Stimulated activated CD4-positive, alpha-beta T cell treated with anti-CD3 and anti-CD28 coated beads, Interleukin-2, amount 100 ng/mL, for 24 hours (primary cell): ENCODE results near the gene DDA1.
"Not testable (repeated sequence)": the region's sequence is repeated elsewhere in the genome, so short reads cannot be mapped to it uniquely, and the experiment has no call there.

Experiments
- DNase-seq, 2 donors: peaks; one replicate each; pipeline ENCODE4 v3.0.0-alpha.2; 2020

Gene DDA1

GRCh38 chr19:17309198-17309964 is at the start of gene DDA1:
TSS of gene DDA1 (plus strand) at chr19:17309563. CDS start at chr19:17309655, 92 bp downstream.
- peak; percentile 98 to 99 for DNase-seq

GRCh38 chr19:17259934-17260333 is 49.4 kb upstream of the DDA1 start:
- DNase-seq: no peak

- DNase-seq: peak; percentile 94
These were observed 48.5 kb upstream of the DDA1 start for GRCh38 chr19:17260842-17261325.

DNA sequence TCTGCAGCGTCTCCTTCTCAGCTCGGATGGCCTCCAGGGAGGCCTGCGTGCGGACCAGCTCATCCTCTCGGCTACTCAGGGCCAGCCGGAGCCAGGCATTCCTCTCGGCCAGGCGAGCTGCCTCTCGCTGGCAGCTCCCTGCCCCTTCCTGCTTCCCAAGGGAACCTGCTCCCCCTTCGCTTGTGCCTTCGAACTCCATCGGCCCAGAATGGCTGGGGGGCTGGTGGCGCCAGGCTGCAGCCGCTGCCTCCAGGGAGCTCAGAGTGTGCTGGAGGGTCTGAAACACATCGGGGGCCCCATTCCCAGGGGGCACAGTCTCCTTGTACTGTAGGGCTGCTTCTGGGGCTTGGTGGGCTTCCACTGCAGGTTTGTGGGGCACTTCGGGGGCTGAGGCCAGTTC is 46.8 kb upstream of the DDA1 start:
- DNase-seq: no peak

DNA sequence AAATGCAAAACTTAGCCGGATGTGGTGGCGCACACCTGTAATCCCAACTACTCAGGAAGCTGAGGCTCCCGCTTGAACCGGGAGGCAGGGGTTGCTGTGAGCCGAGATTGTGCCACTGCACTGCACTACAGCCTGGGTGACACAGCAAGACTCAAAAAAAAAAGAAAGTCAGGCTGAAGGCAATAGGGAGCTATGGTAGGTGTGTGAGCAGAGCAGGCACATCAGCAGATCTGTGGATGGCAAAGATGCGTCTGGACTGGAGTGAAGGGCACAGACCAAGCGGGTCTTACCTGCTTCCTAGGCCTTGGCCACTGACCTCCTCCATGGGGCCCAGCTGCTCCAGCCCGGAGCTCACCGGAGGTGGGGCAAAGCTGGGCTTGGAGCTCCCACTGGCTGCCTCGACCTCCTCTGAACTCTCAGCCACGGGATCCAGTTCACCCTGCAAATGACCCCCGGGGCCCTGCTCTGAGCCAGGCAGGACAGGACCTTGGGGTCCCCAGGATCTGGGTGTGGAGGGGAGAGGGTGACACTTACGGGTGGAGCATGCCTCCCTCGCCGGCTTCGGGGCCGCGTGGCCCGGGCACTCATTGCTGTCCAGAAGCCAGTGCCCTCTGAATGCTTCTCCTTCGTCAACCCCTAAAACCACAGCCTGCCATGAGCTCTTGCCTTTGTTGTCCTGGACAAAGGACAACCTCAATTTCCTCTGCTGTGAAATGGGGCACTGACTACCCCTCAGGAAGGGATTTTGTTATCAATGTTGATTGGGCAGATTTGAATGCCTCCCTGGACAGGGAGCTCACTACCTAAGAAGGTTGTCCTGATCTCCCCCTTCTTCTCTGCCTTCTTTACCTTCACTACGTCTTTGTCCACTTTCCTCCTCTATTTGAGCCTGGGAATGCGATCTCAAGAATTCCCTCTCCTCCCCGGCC is 45.4 kb upstream of the DDA1 start:
- DNase-seq: no peak

DNA sequence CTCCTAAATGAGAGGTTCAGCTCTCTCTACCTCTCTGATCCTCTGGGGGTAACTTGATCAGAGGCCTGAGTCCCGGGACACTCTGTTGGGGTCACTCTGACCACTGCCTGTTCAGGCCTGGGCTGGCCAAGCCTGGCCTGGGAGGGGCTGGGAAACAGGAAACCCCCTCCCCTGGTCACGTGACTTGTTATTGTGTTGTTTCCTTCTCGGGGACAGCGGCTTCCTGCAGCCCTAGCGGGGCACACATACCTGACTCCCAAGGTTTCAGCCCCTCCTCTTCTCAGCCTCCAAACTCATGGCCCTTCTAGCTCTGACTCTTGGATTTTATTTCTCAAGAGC is 44.8 kb upstream of the DDA1 start, which contains the start of gene USHBP1:
TSS of gene USHBP1 (minus strand) at position 105 of the 339 bp plus-strand sequence. CDS start 446 bp downstream, outside the sequence.
- DNase-seq: no peak

GRCh38 chr19:17266026-17266425 is 43.3 kb upstream of the DDA1 start:
- DNase-seq: no peak

DNA sequence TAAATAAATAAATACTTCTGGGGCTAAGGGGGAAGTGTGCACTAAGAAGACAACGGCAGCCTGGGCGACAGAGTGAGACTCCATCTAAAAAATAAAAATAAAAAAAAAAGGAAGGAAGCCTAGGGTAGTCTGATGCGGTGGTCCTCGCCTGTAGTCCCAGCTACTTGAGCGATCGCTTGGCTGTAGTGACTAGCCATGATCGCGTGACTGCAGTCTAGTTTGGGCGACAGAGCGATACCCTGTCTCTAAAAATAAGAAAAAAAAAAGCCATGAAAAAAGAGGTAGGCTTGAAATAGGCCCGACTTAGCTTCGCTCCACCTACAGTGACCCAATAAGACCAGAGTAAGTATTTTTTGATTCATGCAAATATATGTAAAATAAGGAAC is 42.8 kb upstream of the DDA1 start:
- no peak for DNase-seq

DNA sequence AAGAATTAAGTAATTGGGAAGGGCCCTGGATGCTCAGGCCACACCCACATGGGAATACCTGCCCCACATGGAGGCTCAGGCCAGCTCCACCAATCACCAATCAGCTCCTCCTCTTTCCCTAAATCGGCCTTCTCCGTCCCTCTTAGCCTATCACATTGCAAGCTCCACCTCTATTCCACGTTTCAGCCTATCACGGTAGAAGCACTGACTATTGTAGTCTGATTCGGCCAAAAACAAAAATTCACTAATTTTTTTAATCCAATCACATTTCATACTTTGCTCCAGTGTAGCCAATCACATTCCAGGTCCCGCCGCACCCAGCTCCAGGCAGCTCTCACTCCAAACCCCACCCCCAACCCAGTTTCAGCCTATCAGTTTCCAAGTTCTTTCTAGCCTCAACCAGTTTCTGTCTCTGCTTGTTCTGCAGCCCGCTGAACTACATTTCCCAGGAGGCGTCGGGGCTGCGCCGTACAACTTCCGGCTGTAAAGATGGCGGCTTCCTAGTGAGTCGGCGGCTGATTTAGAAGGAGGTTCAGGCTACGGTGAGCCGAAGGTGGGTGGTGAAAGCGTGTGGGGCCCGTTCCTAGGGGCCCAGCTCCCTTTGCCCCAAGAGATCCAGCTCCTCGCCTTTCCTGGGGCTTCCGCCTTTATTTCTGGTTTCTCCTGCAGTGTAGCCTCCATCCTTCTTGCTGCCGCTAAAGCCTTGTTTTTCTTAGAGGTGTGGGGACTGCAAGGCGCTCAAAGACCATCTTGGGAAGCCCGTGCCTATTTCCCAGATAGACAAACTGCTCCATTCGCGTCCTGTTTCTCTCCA is 42.2 kb upstream of the DDA1 start, which contains the start of gene BABAM1:
TSS of gene BABAM1 (plus strand) at position 469 of the 814 bp plus-strand sequence. CDS start 1,364 bp downstream, outside the sequence.
- DNase-seq: peak; percentile 91 to 95

DNA sequence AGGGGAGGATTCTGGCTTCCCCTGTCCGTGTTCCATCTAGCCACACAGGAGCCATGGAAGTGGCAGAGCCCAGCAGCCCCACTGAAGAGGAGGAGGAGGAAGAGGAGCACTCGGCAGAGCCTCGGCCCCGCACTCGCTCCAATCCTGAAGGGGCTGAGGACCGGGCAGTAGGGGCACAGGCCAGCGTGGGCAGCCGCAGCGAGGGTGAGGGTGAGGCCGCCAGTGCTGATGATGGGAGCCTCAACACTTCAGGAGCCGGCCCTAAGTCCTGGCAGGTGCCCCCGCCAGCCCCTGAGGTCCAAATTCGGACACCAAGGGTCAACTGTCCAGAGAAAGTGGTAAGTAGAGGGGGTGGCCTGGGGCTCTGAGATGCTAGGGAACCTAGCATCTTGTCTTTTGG is 40.6 kb upstream of the DDA1 start:
- DNase-seq: no peak

GRCh38 chr19:17274892-17275291 is 34.5 kb upstream of the DDA1 start:
- DNase-seq: not testable (repeated sequence)

DNA sequence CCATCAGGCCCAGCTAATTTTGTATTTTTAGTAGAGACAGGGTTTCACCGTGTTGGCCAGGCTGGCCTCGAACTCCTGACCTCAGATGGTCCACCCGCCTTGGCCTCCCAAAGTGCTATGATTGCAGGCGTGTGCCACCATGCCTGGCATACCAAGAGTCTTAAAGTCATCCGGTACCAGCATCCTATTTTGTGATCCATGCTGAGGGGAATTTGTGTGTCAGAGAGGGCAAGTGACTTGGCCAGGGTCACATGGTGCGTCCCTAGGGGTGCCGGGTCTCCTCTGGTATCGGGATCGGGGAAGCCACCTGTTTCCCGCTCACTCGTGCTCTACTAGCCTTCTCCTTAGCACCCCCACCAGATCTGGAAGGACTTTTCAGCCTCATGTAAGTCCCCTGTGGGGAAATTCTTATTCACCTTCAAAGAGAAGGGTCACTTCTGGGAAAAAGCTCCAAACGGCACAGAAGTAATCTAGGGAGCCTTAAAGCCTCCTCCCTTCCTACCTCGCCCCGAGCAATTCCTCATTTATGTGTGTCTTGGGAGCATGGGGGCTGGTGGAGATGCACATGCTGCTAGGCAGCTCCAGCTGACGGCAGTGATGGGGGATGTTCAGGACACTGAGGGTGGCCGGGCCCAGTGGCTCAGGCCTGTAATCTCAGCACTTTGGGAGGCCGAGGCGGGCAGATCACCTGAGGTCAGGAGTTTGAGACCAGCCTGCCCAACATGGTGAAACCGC is 33.8 kb upstream of the DDA1 start:
- DNase-seq: no peak

DNA sequence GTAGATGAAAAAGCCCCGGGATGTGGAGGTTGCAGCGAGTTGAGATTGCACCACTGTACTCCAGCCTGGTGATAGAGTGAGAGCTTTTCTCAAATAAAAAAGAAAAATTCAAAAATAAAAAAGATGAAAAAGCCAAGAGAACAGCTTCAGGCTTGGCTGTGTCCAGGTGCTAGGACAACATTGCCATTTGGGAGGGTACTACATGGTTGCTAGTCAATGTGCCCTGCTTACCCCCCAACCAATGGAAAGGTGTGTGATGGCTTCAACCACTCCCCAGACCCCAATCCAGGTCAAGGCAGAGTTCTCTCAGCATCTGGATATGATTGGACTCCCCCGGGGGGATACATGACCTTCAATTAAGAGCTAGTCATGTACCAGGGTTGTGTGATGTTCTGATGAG is 29.9 kb upstream of the DDA1 start:
- DNase-seq: no peak

DNA sequence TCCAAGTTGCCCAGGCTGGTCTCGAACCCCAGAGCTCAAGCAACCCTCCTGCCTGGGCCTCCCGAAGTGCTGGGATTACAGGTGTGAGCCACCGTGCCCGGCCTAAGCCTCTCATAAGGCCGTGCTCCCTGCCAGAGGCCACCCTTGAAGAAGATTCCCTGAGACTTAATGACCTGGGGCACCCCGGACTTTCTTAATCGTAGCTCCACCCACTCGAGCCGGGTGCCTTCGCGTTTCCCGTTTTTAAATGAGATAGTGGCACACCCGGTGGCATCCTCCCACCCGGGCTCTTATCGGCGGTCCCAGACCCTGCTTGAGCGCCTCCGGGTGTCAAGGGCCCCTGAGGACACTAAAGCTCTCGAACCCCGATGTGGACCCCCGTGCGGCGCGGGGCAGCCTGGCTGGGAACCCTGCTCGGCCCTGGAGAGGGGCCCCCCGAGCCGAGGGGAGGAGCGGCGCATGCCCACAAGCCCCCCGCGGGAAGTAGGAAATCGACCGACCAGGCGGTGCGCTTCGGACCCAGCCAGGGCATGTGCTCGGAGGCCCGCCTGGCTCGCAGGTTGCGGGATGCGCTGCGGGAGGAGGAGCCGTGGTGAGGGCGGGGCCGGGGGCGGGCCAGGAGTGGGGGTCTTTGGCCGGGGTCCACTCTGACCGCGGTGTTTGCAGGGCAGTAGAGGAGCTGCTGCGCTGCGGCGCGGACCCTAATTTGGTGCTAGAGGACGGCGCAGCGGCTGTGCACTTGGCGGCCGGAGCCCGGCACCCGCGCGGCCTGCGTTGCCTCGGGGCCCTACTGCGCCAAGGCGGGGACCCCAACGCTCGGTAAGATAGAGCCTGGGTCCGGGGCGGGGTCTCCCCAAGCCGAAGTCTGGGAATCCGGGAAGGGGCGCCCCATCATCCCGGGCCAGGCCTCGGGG is 27.7 kb upstream of the DDA1 start, which contains the start of gene ANKLE1:
TSS of gene ANKLE1 (plus strand) at position 511 of the 914 bp plus-strand sequence. CDS start at position 531, 20 bp downstream.
- DNase-seq: peak; percentile 55 to 71

DNA sequence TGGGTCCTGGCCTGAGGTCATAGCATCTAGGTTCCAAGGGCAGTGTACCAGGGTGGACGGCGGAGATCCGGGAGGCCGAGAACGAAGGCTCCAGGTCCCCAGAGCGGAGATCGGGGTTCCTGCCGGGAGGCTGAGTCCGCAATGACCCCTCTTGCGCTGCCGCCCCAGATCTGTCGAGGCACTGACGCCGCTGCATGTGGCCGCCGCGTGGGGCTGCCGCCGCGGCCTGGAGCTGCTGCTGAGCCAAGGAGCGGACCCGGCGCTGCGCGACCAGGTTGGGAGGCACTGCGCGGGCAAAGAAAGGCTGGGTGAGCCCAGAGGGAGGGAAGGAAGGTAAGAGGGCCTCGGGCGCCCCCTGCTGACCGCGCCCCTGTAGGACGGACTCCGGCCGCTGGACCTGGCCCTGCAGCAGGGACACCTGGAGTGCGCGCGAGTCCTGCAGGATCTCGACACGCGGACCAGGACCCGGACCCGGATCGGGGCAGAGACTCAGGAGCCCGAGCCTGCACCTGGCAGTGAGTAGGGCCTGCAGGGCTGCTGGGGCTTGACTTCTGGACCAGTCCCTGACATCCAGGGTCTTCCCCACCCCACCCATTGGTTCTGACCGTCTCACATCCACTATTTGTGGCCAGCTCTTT is 26.8 kb upstream of the DDA1 start:
- DNase-seq: peak; percentile 85 to 87

- DNase-seq: no peak
These were observed 25.8 kb upstream of the DDA1 start for GRCh38 chr19:17283504-17283996.

GRCh38 chr19:17285415-17286135 is 23.8 kb upstream of the DDA1 start:
- no peak for DNase-seq

DNA sequence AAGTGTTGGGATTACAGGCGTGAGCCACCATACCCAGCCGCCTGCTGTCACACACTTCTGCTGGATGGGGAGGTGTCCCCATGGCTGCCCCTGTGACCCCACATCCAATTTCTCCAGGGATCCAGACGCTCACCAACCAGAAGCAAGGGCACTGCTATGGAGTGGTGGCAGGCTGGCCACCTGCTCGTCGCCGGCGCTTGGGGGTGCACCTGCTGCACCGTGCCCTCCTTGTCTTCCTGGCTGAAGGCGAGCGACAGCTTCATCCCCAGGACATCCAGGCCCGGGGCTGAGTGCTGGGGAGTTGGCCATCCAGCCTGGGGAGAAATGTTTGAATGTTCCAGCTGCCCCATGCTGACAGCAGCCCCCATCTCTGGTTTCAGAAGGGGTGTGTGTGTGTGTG is 23.1 kb upstream of the DDA1 start:
- DNase-seq: no peak

- no peak for DNase-seq
These were observed 22.6 kb upstream of the DDA1 start for GRCh38 chr19:17286752-17287151.
